ENCODE results near the gene CPEB3. TPM values are rescaled to one million over a fixed set of nuclear protein-coding genes. Genes with fewer than 3 reads are reported as not detected.
"Not testable (repeated sequence)": the region's sequence is repeated elsewhere in the genome, so short reads cannot be mapped to it uniquely, and the experiment has no call there.

The CPEB3 gene
- total RNA-seq, 6 experiments from 2014 or later: 0.85 to 1.1 (median 1.0) TPM

GRCh38 chr10:92052088-92052487 is 238.8 kb downstream of the CPEB3 start:
- Mint-ChIP-seq H3K4me3 (no peak overlapping the region), H3K36me3 (ENCODE audit: low read depth) (no peaks in the 10 kb centered on the region), H3K27ac (no peak overlapping the region), H3K9me3 (no peaks in the 10 kb centered on the region), H3K4me1 (ENCODE audit: low read depth) (0 out of 2 replicates have a peak, but pooled peaks cover under 1% of the 10 kb centered on the region), H3K27me3 (ENCODE audit: insufficient read depth) (peaks cover 1% of the 10 kb centered on the region; the same call in 1 of the 2 replicates)
- no peak for DNase-seq
- TF ChIP-seq CTCF (IDR thresholded peaks at IDR 0.05): no peak

DNA sequence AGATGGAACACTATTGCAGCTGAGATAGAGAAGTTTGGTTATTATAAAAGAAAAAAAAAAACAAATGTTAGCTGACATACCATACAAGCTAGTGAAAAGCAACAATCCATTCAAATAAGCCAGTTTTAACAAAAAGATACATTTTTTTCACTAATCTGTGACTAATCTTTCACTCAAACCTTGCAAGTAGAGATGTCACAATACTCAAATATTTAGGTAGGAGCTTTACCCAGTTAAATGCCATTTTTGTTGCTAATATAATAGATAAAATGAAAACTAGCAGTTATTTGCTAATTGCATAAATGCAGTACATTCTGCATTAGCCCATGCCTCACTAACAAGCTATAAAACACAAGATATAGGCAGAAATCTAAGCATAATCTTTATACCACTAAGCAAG is 243.7 kb downstream of the CPEB3 start:
- Mint-ChIP-seq H3K36me3 (ENCODE audit: low read depth) (no peaks in the 10 kb centered on the region), H3K4me1 (ENCODE audit: low read depth) (peaks cover 7% of the 10 kb centered on the region; the same call in 1 of the 2 replicates), H3K9me3 (no peaks in the 10 kb centered on the region), H3K27ac (no peak overlapping the region), H3K4me3 (no peak overlapping the region), H3K27me3 (ENCODE audit: insufficient read depth) (peaks cover 1% of the 10 kb centered on the region; the same call in 1 of the 2 replicates)
- no peak for TF ChIP-seq CTCF (IDR thresholded peaks at IDR 0.05)
- no peak for DNase-seq

DNA sequence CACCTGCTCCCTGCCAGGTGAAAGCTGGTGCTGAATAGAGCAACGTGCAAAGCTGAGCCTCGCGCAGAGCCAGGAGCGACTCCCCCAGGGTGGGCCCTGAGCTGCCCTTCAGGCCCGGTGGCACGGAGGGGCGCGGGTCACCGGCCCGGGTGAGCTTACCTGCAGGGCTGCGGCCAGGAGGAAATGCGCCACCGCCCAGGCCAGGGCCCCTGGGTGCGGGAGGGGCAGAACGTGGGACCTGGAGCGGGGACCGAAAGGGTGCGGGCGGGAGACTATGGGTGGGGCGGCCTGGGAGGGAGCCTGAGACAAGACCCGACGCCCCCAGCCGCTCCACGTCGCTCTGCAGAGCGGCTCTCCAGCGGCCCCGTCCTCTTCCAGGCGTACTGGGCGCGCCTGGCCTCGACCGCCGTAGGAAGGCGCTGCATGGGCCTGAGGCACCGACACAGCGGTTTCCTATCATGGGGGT is 245.2 kb downstream of the CPEB3 start:
- no peaks in the 10 kb centered on the region for H3K9me3 Mint-ChIP-seq
- no peak for TF ChIP-seq CTCF (IDR thresholded peaks at IDR 0.05)
- no peaks in the 10 kb centered on the region for H3K36me3 Mint-ChIP-seq (ENCODE audit: low read depth)
- no peak for DNase-seq
- H3K4me1 Mint-ChIP-seq (ENCODE audit: low read depth): peaks cover 7% of the 10 kb centered on the region; the same call in 1 of the 2 replicates
- peaks cover 1% of the 10 kb centered on the region; the same call in 1 of the 2 replicates for H3K27me3 Mint-ChIP-seq (ENCODE audit: insufficient read depth)
- no peak overlapping the region for H3K4me3 Mint-ChIP-seq
- no peak overlapping the region for H3K27ac Mint-ChIP-seq

DNA sequence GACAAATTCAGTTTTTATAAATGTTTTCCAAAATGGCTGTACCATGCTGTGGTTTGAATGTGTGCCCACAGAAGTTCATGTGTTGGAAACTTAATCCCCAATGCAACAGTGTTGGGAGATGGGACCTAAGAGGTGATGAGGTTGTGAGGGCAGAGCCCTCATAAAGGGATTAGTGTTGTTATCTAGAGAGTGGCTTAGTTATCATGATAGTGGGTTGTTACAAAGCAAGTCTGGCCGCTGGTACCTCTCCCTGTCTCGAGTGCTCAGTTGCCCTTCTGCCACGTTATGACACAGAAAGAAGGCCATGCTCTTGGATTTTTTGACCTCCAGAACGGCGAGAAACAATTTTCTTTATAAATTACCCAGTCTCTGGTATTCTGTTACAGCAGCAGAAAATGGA is 248.3 kb downstream of the CPEB3 start:
- no peak for TF ChIP-seq CTCF (IDR thresholded peaks at IDR 0.05)
- DNase-seq: no peak
- H3K36me3 Mint-ChIP-seq (ENCODE audit: low read depth): no peaks in the 10 kb centered on the region; the same call in 1 of the 2 replicates
- H3K27me3 Mint-ChIP-seq (ENCODE audit: insufficient read depth): peaks cover 2% of the 10 kb centered on the region; the same call in 1 of the 2 replicates
- H3K9me3 Mint-ChIP-seq: no peaks in the 10 kb centered on the region
- no peak overlapping the region for H3K27ac Mint-ChIP-seq
- no peak overlapping the region for H3K4me3 Mint-ChIP-seq
- peaks cover 7% of the 10 kb centered on the region for H3K4me1 Mint-ChIP-seq (ENCODE audit: low read depth)

DNA sequence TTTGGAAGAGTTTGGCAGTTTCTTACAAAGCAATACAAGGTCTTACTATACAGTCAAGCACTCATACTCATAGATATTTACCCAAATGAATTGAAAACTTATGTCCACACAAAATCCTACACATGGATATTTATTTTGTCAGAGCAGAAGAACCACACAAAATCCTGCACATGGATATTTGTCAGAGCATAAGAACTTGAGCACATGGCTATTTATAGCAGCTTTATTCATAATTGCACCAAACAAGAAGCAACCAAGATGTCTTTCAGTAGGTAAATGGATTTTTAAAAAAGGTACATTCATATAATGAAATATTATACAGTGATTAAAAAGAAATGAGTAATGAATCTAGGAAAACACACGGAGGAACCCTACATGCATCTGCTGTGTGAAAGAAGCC is 251.9 kb downstream of the CPEB3 start:
- Mint-ChIP-seq H3K4me3 (no peak overlapping the region), H3K27me3 (ENCODE audit: insufficient read depth) (peaks cover 2% of the 10 kb centered on the region; the same call in 1 of the 2 replicates), H3K36me3 (ENCODE audit: low read depth) (peaks cover 11% of the 10 kb centered on the region), H3K27ac (no peak overlapping the region), H3K9me3 (no peaks in the 10 kb centered on the region), H3K4me1 (ENCODE audit: low read depth) (no peaks in the 10 kb centered on the region; the same call in none of the 2 replicates)
- DNase-seq: no peak
- TF ChIP-seq CTCF (IDR thresholded peaks at IDR 0.05): no peak

DNA sequence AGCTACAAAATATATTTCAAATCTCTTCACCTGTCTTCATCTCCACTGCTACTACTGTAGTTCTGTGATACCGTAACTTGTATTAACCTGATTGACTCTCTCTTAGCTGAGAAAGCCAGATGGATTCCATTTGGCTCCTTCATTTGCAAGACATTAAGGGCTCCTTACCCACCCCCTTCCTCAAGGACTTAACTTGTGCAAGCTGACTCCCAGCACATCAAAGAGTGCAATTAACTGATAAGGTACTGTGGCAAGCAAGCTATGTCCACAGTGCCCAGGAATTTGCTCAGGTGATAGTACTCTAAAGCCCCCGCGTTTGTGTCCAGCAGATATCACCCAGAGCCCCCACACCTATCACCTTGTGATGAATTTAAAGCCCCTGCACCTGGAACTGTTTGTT is 257.8 kb downstream of the CPEB3 start:
- not testable (repeated sequence) for DNase-seq; H3K4me3 Mint-ChIP-seq; H3K27me3 Mint-ChIP-seq (ENCODE audit: insufficient read depth); H3K9me3 Mint-ChIP-seq; H3K27ac Mint-ChIP-seq; H3K4me1 Mint-ChIP-seq (ENCODE audit: low read depth)
- peaks cover 20% of the 10 kb centered on the region for H3K36me3 Mint-ChIP-seq (ENCODE audit: low read depth)

Data from HFFc6 (cell line).